ENCODE results near the gene HTR1B. TPM values are rescaled to one million over a fixed set of nuclear protein-coding genes. Genes with fewer than 3 reads are reported as not detected.

The HTR1B gene
- total RNA-seq, 1 experiment from 2014 or later: 0.74 TPM

DNA sequence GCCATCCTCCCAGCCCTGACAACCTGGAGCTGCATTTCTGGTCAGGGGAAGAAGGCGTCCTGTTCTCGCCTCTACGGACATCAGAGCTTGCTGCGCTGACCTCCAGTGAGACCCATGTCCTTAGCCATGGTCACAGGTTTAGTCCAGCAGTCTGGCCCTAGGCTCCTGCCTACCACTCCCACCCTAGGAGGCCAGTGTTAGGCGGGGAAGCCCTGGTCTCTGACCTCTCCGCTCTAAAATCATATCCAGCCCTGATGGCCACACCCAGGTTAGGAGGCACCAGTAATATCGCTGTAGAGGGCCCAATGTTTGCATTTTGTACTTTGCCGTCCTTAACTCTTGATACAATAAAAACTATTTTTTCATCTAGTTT, 1.2 kb upstream of the HTR1B start:
- H3K4me1 ChIP-seq (ENCODE audit: control insufficient read depth in 1 of 2, insufficient read depth in 2 of 2, low read length in 2 of 2): peaks cover 0 to 13% of the 10 kb centered on the region in 2 experiments; a peak in 2 of 4 replicates
- no TSS peak for BruUV-seq (replicated peaks)
- peak overlapping the region; percentile 73 for H2AFZ ChIP-seq (ENCODE audit: low read depth, low read length, poor library complexity, severe bottlenecking)
- H3K9me3 ChIP-seq (ENCODE audit: control insufficient read depth in 1 of 2, insufficient read depth in 1 of 2, low read depth in 1 of 2, low read length in 2 of 2): no peaks in the 10 kb centered on the region
- H3K36me3 ChIP-seq (ENCODE audit: control insufficient read depth in 1 of 2, insufficient read depth in 2 of 2, low read length in 2 of 2): no peaks in the 10 kb centered on the region
- RAD21 ChIA-PET (ENCODE audit: low non-redundant PET in 1 of 2, low total read pairs in 2 of 2, uncharacterized antibody in 2 of 2, unreplicated experiment in 2 of 2): no interaction called here
- intact Hi-C loops (cut with micrococcal nuclease): no loop called here
- H3K79me2 ChIP-seq (ENCODE audit: insufficient read depth, low read length): no peaks in the 10 kb centered on the region
- no peak overlapping the region for H3K27ac ChIP-seq (ENCODE audit: low read depth, low read length)
- ATAC-seq (peak; percentile 53), DNase-seq (ENCODE audit: low read depth, low spot score) (no peak)
- no peaks in the 10 kb centered on the region for H3K27me3 ChIP-seq (ENCODE audit: insufficient read depth, low read length)
- TF ChIP-seq SP1 (IDR thresholded peaks at IDR 0.05; ENCODE audit: low read depth): no peak
- no peak for TF ChIP-seq EGR1 (IDR thresholded peaks at IDR 0.05; ENCODE audit: low read depth)
- TF ChIP-seq, protein P1, sequence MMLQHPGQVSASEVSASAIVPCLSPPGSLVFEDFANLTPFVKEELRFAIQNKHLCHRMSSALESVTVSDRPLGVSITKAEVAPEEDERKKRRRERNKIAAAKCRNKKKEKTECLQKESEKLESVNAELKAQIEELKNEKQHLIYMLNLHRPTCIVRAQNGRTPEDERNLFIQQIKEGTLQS (IDR thresholded peaks at IDR 0.05): no peak
- TF ChIP-seq SRF (IDR thresholded peaks at IDR 0.05; ENCODE audit: low read depth): no peak
- TF ChIP-seq, protein P2, sequence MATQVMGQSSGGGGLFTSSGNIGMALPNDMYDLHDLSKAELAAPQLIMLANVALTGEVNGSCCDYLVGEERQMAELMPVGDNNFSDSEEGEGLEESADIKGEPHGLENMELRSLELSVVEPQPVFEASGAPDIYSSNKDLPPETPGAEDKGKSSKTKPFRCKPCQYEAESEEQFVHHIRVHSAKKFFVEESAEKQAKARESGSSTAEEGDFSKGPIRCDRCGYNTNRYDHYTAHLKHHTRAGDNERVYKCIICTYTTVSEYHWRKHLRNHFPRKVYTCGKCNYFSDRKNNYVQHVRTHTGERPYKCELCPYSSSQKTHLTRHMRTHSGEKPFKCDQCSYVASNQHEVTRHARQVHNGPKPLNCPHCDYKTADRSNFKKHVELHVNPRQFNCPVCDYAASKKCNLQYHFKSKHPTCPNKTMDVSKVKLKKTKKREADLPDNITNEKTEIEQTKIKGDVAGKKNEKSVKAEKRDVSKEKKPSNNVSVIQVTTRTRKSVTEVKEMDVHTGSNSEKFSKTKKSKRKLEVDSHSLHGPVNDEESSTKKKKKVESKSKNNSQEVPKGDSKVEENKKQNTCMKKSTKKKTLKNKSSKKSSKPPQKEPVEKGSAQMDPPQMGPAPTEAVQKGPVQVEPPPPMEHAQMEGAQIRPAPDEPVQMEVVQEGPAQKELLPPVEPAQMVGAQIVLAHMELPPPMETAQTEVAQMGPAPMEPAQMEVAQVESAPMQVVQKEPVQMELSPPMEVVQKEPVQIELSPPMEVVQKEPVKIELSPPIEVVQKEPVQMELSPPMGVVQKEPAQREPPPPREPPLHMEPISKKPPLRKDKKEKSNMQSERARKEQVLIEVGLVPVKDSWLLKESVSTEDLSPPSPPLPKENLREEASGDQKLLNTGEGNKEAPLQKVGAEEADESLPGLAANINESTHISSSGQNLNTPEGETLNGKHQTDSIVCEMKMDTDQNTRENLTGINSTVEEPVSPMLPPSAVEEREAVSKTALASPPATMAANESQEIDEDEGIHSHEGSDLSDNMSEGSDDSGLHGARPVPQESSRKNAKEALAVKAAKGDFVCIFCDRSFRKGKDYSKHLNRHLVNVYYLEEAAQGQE (IDR thresholded peaks at IDR 0.05; ENCODE audit: low read depth): no peak
- TF ChIP-seq ZFX (IDR thresholded peaks at IDR 0.05): no peak
- TF ChIP-seq SIN3A (IDR thresholded peaks at IDR 0.05; ENCODE audit: low read depth): no peak
- TF ChIP-seq POLR2A (IDR thresholded peaks at IDR 0.05; ENCODE audit: borderline replicate concordance, extremely low read depth, insufficient read depth, insufficient read length): no peak
- TF ChIP-seq JUND (IDR thresholded peaks at IDR 0.05): no peak
- TF ChIP-seq CBX3 (IDR thresholded peaks at IDR 0.05; ENCODE audit: low read depth): no peak
- TF ChIP-seq, protein P3, sequence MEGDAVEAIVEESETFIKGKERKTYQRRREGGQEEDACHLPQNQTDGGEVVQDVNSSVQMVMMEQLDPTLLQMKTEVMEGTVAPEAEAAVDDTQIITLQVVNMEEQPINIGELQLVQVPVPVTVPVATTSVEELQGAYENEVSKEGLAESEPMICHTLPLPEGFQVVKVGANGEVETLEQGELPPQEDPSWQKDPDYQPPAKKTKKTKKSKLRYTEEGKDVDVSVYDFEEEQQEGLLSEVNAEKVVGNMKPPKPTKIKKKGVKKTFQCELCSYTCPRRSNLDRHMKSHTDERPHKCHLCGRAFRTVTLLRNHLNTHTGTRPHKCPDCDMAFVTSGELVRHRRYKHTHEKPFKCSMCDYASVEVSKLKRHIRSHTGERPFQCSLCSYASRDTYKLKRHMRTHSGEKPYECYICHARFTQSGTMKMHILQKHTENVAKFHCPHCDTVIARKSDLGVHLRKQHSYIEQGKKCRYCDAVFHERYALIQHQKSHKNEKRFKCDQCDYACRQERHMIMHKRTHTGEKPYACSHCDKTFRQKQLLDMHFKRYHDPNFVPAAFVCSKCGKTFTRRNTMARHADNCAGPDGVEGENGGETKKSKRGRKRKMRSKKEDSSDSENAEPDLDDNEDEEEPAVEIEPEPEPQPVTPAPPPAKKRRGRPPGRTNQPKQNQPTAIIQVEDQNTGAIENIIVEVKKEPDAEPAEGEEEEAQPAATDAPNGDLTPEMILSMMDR (IDR thresholded peaks at IDR 0.05 in 2 of 3, conservative IDR thresholded peaks at IDR 0.05 in 1 of 3; ENCODE audit: borderline replicate concordance in 1 of 3, insufficient read depth in 1 of 3, low read depth in 2 of 3, low read length in 2 of 3): no peak
- TF ChIP-seq, protein P4, sequence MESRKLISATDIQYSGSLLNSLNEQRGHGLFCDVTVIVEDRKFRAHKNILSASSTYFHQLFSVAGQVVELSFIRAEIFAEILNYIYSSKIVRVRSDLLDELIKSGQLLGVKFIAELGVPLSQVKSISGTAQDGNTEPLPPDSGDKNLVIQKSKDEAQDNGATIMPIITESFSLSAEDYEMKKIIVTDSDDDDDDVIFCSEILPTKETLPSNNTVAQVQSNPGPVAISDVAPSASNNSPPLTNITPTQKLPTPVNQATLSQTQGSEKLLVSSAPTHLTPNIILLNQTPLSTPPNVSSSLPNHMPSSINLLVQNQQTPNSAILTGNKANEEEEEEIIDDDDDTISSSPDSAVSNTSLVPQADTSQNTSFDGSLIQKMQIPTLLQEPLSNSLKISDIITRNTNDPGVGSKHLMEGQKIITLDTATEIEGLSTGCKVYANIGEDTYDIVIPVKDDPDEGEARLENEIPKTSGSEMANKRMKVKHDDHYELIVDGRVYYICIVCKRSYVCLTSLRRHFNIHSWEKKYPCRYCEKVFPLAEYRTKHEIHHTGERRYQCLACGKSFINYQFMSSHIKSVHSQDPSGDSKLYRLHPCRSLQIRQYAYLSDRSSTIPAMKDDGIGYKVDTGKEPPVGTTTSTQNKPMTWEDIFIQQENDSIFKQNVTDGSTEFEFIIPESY (IDR thresholded peaks at IDR 0.05; ENCODE audit: extremely low read depth, insufficient replicate concordance, low read length): no peak
- peak overlapping the region; percentile 75 for H3K4me2 ChIP-seq (ENCODE audit: low read length)
- no peaks in the 10 kb centered on the region for H4K20me1 ChIP-seq (ENCODE audit: insufficient read depth)
- POLR2A ChIA-PET: no interaction called here
- CTCF ChIA-PET: no interaction called here
- peak overlapping the region; percentile 45 to 55 for H3K4me3 ChIP-seq (replicated peaks in 1 of 2; ENCODE audit: low read depth in 1 of 2, low read length in 2 of 2)
- H3K9ac ChIP-seq (ENCODE audit: low read length): 0 out of 2 replicates have a peak overlapping the region, but pooled peaks have one; percentile 22
- no peaks in the 10 kb centered on the region for H3K9me2 ChIP-seq (ENCODE audit: insufficient read depth)
